H9 (cell line): ENCODE results near the gene ENTPD1. TPM values are rescaled to one million over a fixed set of nuclear protein-coding genes. Genes with fewer than 3 reads are reported as not detected.

Experiments
- DNase-seq: peaks from one replicate; pipeline ENCODE4 v3.0.0-alpha.2; 2017
- H2AFZ ChIP-seq: one replicate; pipeline ENCODE4 v1.6.1; 2013; ENCODE audit warnings: mild to moderate bottlenecking, low read length, control low read depth, moderate library complexity
- H2AK5ac ChIP-seq: 2 replicates; pipeline ENCODE4 v1.6.1; 2013; ENCODE audit warnings: low read length, control low read depth, mixed read lengths; ENCODE audit not compliant: insufficient read length
- H2BK120ac ChIP-seq: one replicate; pipeline ENCODE4 v1.6.1; 2013; ENCODE audit warnings: low read depth, mild to moderate bottlenecking, low read length, control low read depth, inconsistent platforms; ENCODE audit not compliant: poor library complexity, severe bottlenecking
- H2BK12ac ChIP-seq: 2 replicates; pipeline ENCODE4 v1.6.1; 2013; ENCODE audit warnings: low read length, control low read depth, mixed read lengths, low read depth; ENCODE audit not compliant: insufficient read length
- H2BK15ac ChIP-seq: 2 replicates; pipeline ENCODE4 v1.6.1; 2013; ENCODE audit warnings: low read depth, low read length, control low read depth
- H2BK20ac ChIP-seq: one replicate; pipeline ENCODE4 v1.6.1; 2013; ENCODE audit warnings: low read depth, mild to moderate bottlenecking, low read length, control low read depth, inconsistent platforms; ENCODE audit not compliant: poor library complexity, severe bottlenecking
- H2BK5ac ChIP-seq: 2 replicates; pipeline ENCODE4 v1.6.1; 2013; ENCODE audit warnings: low read length, control low read depth, mixed read lengths; ENCODE audit not compliant: insufficient read length
- H3K14ac ChIP-seq: 2 replicates; pipeline ENCODE4 v1.6.1; 2013; ENCODE audit warnings: low read length, control low read depth; ENCODE audit not compliant: insufficient read depth
- H3K18ac ChIP-seq: 2 replicates; pipeline ENCODE4 v1.6.1; 2013; ENCODE audit warnings: low read depth, mild to moderate bottlenecking, mixed read lengths, low read length, control low read depth; ENCODE audit not compliant: insufficient read length
- H3K23ac ChIP-seq: 2 replicates; pipeline ENCODE4 v1.6.1; 2013; ENCODE audit warnings: low read length, control low read depth, mixed read lengths, low read depth; ENCODE audit not compliant: insufficient read length
- H3K23me2 ChIP-seq: 2 replicates; pipeline ENCODE4 v1.6.1; 2013; ENCODE audit warnings: low read depth, mild to moderate bottlenecking, mixed read lengths, low read length, control low read depth; ENCODE audit not compliant: insufficient read length, poor library complexity, severe bottlenecking
- H3K27ac ChIP-seq: 2 replicates; pipeline ENCODE4 v1.5.1; 2013; ENCODE audit warnings: low read length, control low read depth, mixed read lengths, low read depth; ENCODE audit not compliant: insufficient read length
- H3K27me3 ChIP-seq: 2 replicates; pipeline ENCODE4 v1.6.1; 2013; ENCODE audit warnings: low read length, control low read depth, inconsistent platforms; ENCODE audit not compliant: insufficient read depth
- H3K4ac ChIP-seq: 2 replicates; pipeline ENCODE4 v1.6.1; 2013; ENCODE audit warnings: low read depth, mild to moderate bottlenecking, control low read depth, inconsistent platforms, low read length, moderate library complexity
- H3K4me1 ChIP-seq: 2 replicates; pipeline ENCODE4 v1.6.1; 2013; ENCODE audit warnings: low read length, control low read depth, inconsistent platforms; ENCODE audit not compliant: insufficient read depth
- H3K4me2 ChIP-seq: 2 replicates; pipeline ENCODE4 v1.6.1; 2013; ENCODE audit warnings: low read length, control low read depth, mixed read lengths; ENCODE audit not compliant: insufficient read length, insufficient read depth
- H3K56ac ChIP-seq: 2 replicates; pipeline ENCODE4 v1.6.1; 2013; ENCODE audit warnings: low read depth, mild to moderate bottlenecking, mixed read lengths, low read length, control low read depth; ENCODE audit not compliant: insufficient read length
- H3K79me1 ChIP-seq: 2 replicates; pipeline ENCODE4 v1.6.1; 2013; ENCODE audit warnings: low read depth, mild to moderate bottlenecking, moderate library complexity, low read length, control low read depth, inconsistent platforms; ENCODE audit not compliant: insufficient read depth, poor library complexity, severe bottlenecking
- H3K79me2 ChIP-seq: 2 replicates; pipeline ENCODE4 v1.6.1; 2013; ENCODE audit warnings: low read length, control low read depth, inconsistent platforms; ENCODE audit not compliant: insufficient read depth
- H3K9ac ChIP-seq: 2 replicates; pipeline ENCODE4 v1.6.1; 2013; ENCODE audit warnings: low read length, control low read depth, mixed read lengths; ENCODE audit not compliant: insufficient read length; ENCODE audit errors: extremely low read depth
- H3K9me3 ChIP-seq: one replicate; pipeline ENCODE4 v1.6.1; 2013; ENCODE audit warnings: low read depth, low read length, inconsistent platforms; ENCODE audit not compliant: control insufficient read depth
- H3T11ph ChIP-seq: one replicate; pipeline ENCODE4 v1.6.1; 2013; ENCODE audit warnings: mild to moderate bottlenecking, low read length, control low read depth, inconsistent platforms
- H4K20me1 ChIP-seq: one replicate; pipeline ENCODE4 v1.6.1; 2013; ENCODE audit not compliant: control insufficient read depth, insufficient read length, insufficient read depth
- H4K5ac ChIP-seq: 2 replicates; pipeline ENCODE4 v1.6.1; 2013; ENCODE audit warnings: low read depth, mild to moderate bottlenecking, mixed read lengths, low read length, control low read depth; ENCODE audit not compliant: insufficient read length
- H4K8ac ChIP-seq: replicated peaks from 2 replicates; pipeline ENCODE4 v1.6.1; 2013; ENCODE audit warnings: low read length, control low read depth, mixed read lengths, low read depth; ENCODE audit not compliant: insufficient read length
- H4K91ac ChIP-seq: 2 replicates; pipeline ENCODE4 v1.6.1; 2013; ENCODE audit warnings: low read depth, mild to moderate bottlenecking, moderate library complexity, mixed read lengths, low read length, control low read depth; ENCODE audit not compliant: insufficient read length
- H3K27ac Mint-ChIP-seq, 3 experiments: 2 replicates in 2 of 3; 3 replicates in 1 of 3; pipeline ENCODE4 v1.8.0; 2020 to 2021; ENCODE audit warnings: mixed read lengths in 3 of 3, mild to moderate bottlenecking in 1 of 3, moderate library complexity in 1 of 3
- H3K27me3 Mint-ChIP-seq: 2 replicates; pipeline ENCODE4 v1.8.0; 2021; ENCODE audit warnings: low read depth, mild to moderate bottlenecking, moderate library complexity, mixed read lengths
- H3K36me3 Mint-ChIP-seq, 3 experiments: 2 replicates in 2 of 3; 3 replicates in 1 of 3; pipeline ENCODE4 v1.8.0; 2020 to 2021; ENCODE audit warnings: low read depth in 3 of 3, mixed read lengths in 3 of 3; ENCODE audit not compliant: insufficient read depth in 1 of 3
- H3K4me1 Mint-ChIP-seq, 2 experiments: 2 replicates each; pipeline ENCODE4 v1.8.0; 2020; ENCODE audit warnings: mixed read lengths in 2 of 2
- H3K4me3 Mint-ChIP-seq, 2 experiments: 2 replicates in 1 of 2; 3 replicates in 1 of 2; pipeline ENCODE4 v1.8.0; 2020 to 2021; ENCODE audit warnings: mild to moderate bottlenecking in 2 of 2, mixed read lengths in 2 of 2, moderate library complexity in 1 of 2
- H3K9me3 Mint-ChIP-seq, 2 experiments: 2 replicates in 1 of 2; 3 replicates in 1 of 2; pipeline ENCODE4 v1.8.0; 2020; ENCODE audit warnings: mild to moderate bottlenecking in 2 of 2, mixed read lengths in 2 of 2, moderate library complexity in 1 of 2
- WGBS: extraction: QIAGEN DNeasy Blood & Tissue Kit; methylation state at CpG from one replicate; pipeline ENCODE4 v1.1.7; 2013; ENCODE audit warnings: missing lambda C conversion rate, low lambda C conversion rate, mixed read lengths; ENCODE audit not compliant: insufficient read length; ENCODE audit errors: extremely low coverage; 5-methylcytosine and 5-hydroxymethylcytosine counted together
- total RNA-seq: library from RNA; stranded (reverse); gene quantifications from 2 replicates; pipeline ENCODE4 v1.2.1, GENCODE V29; 2021
- TF ChIP-seq, protein P1 (sequence below): fragments of 200-600 bp; sonication (generic); conservative IDR thresholded peaks from 3 replicates; pipeline ENCODE4 v1.8.0; 2021; ENCODE audit warnings: antibody characterized with exemption, mild to moderate bottlenecking

Gene ENTPD1
- total RNA-seq, 1 experiment from 2014 or later = 1.9 TPM

DNA sequence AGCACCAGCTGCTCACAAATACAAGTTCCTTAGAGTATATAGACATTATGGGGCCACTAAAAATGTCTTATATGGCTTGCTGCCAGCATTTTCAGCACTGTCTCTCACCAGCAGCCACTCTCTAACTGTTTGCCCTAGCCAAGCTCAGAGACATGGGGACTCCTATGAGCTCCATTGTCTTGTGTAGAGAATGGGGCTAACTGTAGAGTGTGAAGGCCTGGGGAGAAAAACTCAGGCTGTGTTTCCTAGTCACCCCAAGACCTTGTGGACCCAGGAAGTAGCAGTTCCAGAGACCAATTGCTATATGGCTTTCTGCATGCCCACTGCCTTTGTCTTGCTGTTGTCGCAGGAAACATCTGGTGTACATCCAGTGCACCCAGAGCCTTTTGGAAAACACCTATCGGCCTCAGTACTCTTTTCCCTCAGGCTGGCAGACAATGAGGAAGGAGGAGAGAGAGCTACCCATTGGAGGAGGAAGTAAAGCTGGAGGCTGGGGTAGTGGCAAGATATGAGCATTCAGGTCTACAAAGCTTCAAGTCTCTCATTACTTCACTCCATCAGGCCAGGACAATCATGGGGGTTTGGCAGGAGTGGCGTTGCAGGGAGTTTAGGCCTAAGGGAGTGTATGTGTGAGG lies 28.4 kb downstream of the ENTPD1 start:
- H2BK12ac ChIP-seq = no peak overlapping the region
- no peaks in the 10 kb centered on the region for H3K9me3 ChIP-seq
- H3K23me2 ChIP-seq = no peaks in the 10 kb centered on the region
- H3K4me3 Mint-ChIP-seq = no peak overlapping the region
- H4K20me1 ChIP-seq = no peaks in the 10 kb centered on the region
- H3K36me3 Mint-ChIP-seq = no peaks in the 10 kb centered on the region
- H3K18ac ChIP-seq = no peak overlapping the region
- no peak overlapping the region for H2BK20ac ChIP-seq
- no peak overlapping the region for H2BK15ac ChIP-seq
- H2AFZ ChIP-seq = no peak overlapping the region
- no peak overlapping the region for H3K23ac ChIP-seq
- H2AK5ac ChIP-seq = no peak overlapping the region
- no peaks in the 10 kb centered on the region for H3K79me2 ChIP-seq
- H3K27me3 ChIP-seq = no peaks in the 10 kb centered on the region; the same call in 1 of the 2 replicates
- no peak overlapping the region for H3K56ac ChIP-seq
- H3K4me1 Mint-ChIP-seq = peaks cover 0 to 5% of the 10 kb centered on the region in 2 experiments; a peak in 2 of 4 replicates
- no peak overlapping the region for H3T11ph ChIP-seq
- no peak overlapping the region for H3K4me2 ChIP-seq
- no peak overlapping the region for H2BK120ac ChIP-seq
- no CpG with 5 or more reads among the region's 3 CpGs for WGBS
- TF ChIP-seq, protein P1, sequence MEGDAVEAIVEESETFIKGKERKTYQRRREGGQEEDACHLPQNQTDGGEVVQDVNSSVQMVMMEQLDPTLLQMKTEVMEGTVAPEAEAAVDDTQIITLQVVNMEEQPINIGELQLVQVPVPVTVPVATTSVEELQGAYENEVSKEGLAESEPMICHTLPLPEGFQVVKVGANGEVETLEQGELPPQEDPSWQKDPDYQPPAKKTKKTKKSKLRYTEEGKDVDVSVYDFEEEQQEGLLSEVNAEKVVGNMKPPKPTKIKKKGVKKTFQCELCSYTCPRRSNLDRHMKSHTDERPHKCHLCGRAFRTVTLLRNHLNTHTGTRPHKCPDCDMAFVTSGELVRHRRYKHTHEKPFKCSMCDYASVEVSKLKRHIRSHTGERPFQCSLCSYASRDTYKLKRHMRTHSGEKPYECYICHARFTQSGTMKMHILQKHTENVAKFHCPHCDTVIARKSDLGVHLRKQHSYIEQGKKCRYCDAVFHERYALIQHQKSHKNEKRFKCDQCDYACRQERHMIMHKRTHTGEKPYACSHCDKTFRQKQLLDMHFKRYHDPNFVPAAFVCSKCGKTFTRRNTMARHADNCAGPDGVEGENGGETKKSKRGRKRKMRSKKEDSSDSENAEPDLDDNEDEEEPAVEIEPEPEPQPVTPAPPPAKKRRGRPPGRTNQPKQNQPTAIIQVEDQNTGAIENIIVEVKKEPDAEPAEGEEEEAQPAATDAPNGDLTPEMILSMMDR = no peak
- no peak for DNase-seq
- H3K9me3 Mint-ChIP-seq = no peaks in the 10 kb centered on the region
- no peak overlapping the region for H3K14ac ChIP-seq
- H3K4me1 ChIP-seq = no peaks in the 10 kb centered on the region
- H3K4ac ChIP-seq = no peak overlapping the region
- no peak overlapping the region for H3K9ac ChIP-seq
- no peak overlapping the region for H3K27ac ChIP-seq
- no peak overlapping the region for H4K8ac ChIP-seq
- H2BK5ac ChIP-seq = no peak overlapping the region
- no peaks in the 10 kb centered on the region; the same call in 1 of the 2 replicates for H3K27me3 Mint-ChIP-seq
- H4K91ac ChIP-seq = no peak overlapping the region
- H3K27ac Mint-ChIP-seq = no peak overlapping the region
- no peak overlapping the region for H4K5ac ChIP-seq
- no peaks in the 10 kb centered on the region for H3K79me1 ChIP-seq
